ENCODE results near the gene SRMS. TPM values are rescaled to one million over a fixed set of nuclear protein-coding genes. Genes with fewer than 3 reads are reported as not detected.

SRMS gene
- polyA plus RNA-seq, 1 experiment, result not detected

DNA sequence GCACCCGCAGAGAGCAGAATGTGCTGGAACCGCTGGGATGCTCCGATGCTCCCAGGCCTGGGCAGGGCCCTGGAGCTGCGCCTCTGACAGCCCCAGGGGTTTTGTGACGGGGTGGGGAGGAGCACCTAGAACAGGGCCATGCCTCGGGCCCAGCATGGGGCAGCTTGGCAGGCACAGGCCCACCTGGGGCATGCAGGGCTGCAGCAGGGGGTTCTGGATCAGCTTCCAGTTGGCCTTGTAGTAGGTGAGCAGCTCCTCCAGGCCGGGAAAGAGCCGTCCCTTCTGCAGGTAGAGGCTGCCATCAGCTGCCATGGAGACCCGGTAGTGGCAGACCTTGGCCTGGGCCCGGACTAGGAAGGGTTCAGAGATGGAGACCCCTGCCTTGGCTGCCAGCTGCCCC is 4.4 kb downstream of the SRMS start:
- Histone ChIP-seq H3K27me3 (ENCODE audit: control insufficient read depth, insufficient read depth, low read length) (peaks cover 25% of the 10 kb centered on the region), H3K4me3 (ENCODE audit: low read depth, low read length) (no peak overlapping the region), H3K9me3 (ENCODE audit: control insufficient read depth, insufficient read depth, low read length) (no peaks in the 10 kb centered on the region; the same call in 1 of the 2 replicates), H3K27ac (ENCODE audit: low read depth, low read length) (no peak overlapping the region)
- TF ChIP-seq, protein P1, sequence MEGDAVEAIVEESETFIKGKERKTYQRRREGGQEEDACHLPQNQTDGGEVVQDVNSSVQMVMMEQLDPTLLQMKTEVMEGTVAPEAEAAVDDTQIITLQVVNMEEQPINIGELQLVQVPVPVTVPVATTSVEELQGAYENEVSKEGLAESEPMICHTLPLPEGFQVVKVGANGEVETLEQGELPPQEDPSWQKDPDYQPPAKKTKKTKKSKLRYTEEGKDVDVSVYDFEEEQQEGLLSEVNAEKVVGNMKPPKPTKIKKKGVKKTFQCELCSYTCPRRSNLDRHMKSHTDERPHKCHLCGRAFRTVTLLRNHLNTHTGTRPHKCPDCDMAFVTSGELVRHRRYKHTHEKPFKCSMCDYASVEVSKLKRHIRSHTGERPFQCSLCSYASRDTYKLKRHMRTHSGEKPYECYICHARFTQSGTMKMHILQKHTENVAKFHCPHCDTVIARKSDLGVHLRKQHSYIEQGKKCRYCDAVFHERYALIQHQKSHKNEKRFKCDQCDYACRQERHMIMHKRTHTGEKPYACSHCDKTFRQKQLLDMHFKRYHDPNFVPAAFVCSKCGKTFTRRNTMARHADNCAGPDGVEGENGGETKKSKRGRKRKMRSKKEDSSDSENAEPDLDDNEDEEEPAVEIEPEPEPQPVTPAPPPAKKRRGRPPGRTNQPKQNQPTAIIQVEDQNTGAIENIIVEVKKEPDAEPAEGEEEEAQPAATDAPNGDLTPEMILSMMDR (IDR thresholded peaks at IDR 0.05; ENCODE audit: low read depth, low read length), result no peak
- ChIA-PET CTCF (no interaction called here), POLR2A (interaction anchor here (0.6 kb wide), 1 partner anchor 14 kb away, joined by 3 read pairs; no protein-coding TSS in a partner anchor)
- no peak for DNase-seq (ENCODE audit: low read depth, low spot score)

- POLR2A ChIA-PET, result no interaction called here
- H3K27ac ChIP-seq (ENCODE audit: low read depth, low read length), result no peak overlapping the region
- no peak for DNase-seq (ENCODE audit: low read depth, low spot score)
- H3K27me3 ChIP-seq (ENCODE audit: control insufficient read depth, insufficient read depth, low read length), result peaks cover 24% of the 10 kb centered on the region
- CTCF ChIA-PET, result no interaction called here
- TF ChIP-seq, protein P1 (IDR thresholded peaks at IDR 0.05; ENCODE audit: low read depth, low read length), result no peak
- H3K4me3 ChIP-seq (ENCODE audit: low read depth, low read length), result no peak overlapping the region
- H3K9me3 ChIP-seq (ENCODE audit: control insufficient read depth, insufficient read depth, low read length), result no peaks in the 10 kb centered on the region; the same call in 1 of the 2 replicates
These were observed 4.9 kb downstream of the SRMS start for GRCh38 chr20:63542696-63543095.

GRCh38 chr20:63542031-63542559 is 5.5 kb downstream of the SRMS start:
- Histone ChIP-seq H3K27me3 (ENCODE audit: control insufficient read depth, insufficient read depth, low read length) (peaks cover 20% of the 10 kb centered on the region), H3K4me3 (ENCODE audit: low read depth, low read length) (no peak overlapping the region), H3K27ac (ENCODE audit: low read depth, low read length) (no peak overlapping the region), H3K9me3 (ENCODE audit: control insufficient read depth, insufficient read depth, low read length) (no peaks in the 10 kb centered on the region; the same call in 1 of the 2 replicates)
- ChIA-PET CTCF (no interaction called here), POLR2A (interaction anchor here (0.6 kb wide), 1 partner anchor 438 kb away, joined by 5 read pairs; no protein-coding TSS in a partner anchor)
- TF ChIP-seq, protein P1 (IDR thresholded peaks at IDR 0.05; ENCODE audit: low read depth, low read length), result no peak
- DNase-seq (ENCODE audit: low read depth, low spot score), result no peak

- DNase-seq (ENCODE audit: low read depth, low spot score), result no peak
- H3K9me3 ChIP-seq (ENCODE audit: control insufficient read depth, insufficient read depth, low read length), result no peaks in the 10 kb centered on the region; the same call in 1 of the 2 replicates
- ChIA-PET POLR2A (no interaction called here), CTCF (no interaction called here)
- TF ChIP-seq, protein P1 (IDR thresholded peaks at IDR 0.05; ENCODE audit: low read depth, low read length), result no peak
- H3K27ac ChIP-seq (ENCODE audit: low read depth, low read length), result no peak overlapping the region
- H3K27me3 ChIP-seq (ENCODE audit: control insufficient read depth, insufficient read depth, low read length), result peaks cover 15% of the 10 kb centered on the region
- no peak overlapping the region for H3K4me3 ChIP-seq (ENCODE audit: low read depth, low read length)
These were observed 6.2 kb downstream of the SRMS start for GRCh38 chr20:63541371-63541770.

DNA sequence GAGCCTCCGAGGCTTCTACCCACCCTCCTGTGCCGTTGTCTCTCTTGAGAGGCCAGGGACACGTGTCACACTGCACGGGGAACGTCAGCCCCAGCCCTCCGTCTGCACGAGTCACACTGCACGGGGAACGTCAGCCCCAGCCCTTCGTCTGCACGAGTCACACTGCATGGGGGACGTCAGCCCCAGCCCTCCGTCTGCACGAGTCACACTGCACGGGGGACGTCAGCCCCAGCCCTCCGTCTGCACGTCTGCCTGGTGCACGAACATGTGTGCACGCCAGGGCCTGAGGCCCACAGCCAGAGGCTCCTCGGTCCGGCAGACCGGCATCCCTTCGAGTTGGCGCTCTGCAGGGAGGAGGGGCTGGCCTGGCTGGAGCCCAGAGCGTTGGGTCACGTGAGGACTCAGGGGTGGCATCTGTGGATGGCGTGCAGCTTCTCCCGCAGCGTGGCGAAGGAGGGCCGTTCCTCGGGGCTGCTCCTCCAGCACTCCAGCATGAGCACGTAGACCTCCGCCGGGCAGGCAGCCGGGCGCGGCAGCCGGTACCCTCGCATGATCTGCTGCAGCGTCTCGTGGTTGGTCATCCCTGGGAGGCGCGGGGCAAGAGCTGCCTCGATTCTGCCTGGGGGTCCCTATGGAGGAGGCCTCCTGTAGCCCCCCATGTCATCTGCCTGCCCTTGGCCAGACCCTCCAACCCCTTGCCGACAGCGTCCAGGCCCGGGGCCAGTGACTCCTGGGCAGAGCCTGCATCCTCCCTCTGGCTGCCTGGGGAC is 6.9 kb downstream of the SRMS start:
- no peaks in the 10 kb centered on the region; the same call in 1 of the 2 replicates for H3K9me3 ChIP-seq (ENCODE audit: control insufficient read depth, insufficient read depth, low read length)
- CTCF ChIA-PET, result no interaction called here
- TF ChIP-seq, protein P1 (IDR thresholded peaks at IDR 0.05; ENCODE audit: low read depth, low read length), result no peak
- peaks cover 12% of the 10 kb centered on the region for H3K27me3 ChIP-seq (ENCODE audit: control insufficient read depth, insufficient read depth, low read length)
- POLR2A ChIA-PET, result interaction anchor here (0.6 kb wide), 1 partner anchor 606 kb away, joined by 3 read pairs; no protein-coding TSS in a partner anchor
- DNase-seq (ENCODE audit: low read depth, low spot score), result no peak
- H3K4me3 ChIP-seq (ENCODE audit: low read depth, low read length), result no peak overlapping the region
- no peak overlapping the region for H3K27ac ChIP-seq (ENCODE audit: low read depth, low read length)

All from AG04450 (cell line).